Measurements from ENCODE around the gene CCDC13. TPM values are rescaled to one million over a fixed set of nuclear protein-coding genes. Genes with fewer than 3 reads are reported as not detected.

The CCDC13 gene
- total and polyA plus RNA-seq, 4 donors = 0.42 to 2.3 (median 1.0) TPM

GRCh38 chr3:42796332-42796885 is 23.4 kb upstream of the CCDC13 start (continued):
- TF ChIP-seq YY1 (IDR thresholded peaks at IDR 0.05) = no peak

GRCh38 chr3:42795621-42796181 is 22.6 kb upstream of the CCDC13 start:
- H3K9me3 ChIP-seq (ENCODE audit: control insufficient read depth in 4 of 4, low read length in 3 of 4) = no peaks in the 10 kb centered on the region
- no peak for TF ChIP-seq FOXA2 (IDR thresholded peaks at IDR 0.05)
- H3K27ac ChIP-seq (ENCODE audit: low read depth in 1 of 2, low read length in 2 of 2) = no peak overlapping the region
- H3K27me3 ChIP-seq (ENCODE audit: control insufficient read depth in 4 of 4, insufficient read depth in 4 of 4, low read length in 3 of 4) = no peaks in the 10 kb centered on the region
- no peak overlapping the region for H3K9ac ChIP-seq (ENCODE audit: low read depth in 1 of 2, low read length in 2 of 2)
- H3K4me3 ChIP-seq (ENCODE audit: low read depth in 1 of 3, low read length in 3 of 3) = no peak overlapping the region
- DNase-seq (ENCODE audit: low spot score) = no peak
- peaks cover 0 to 8% (median 2%) of the 10 kb centered on the region in 4 donors for H3K4me1 ChIP-seq (ENCODE audit: control insufficient read depth in 4 of 4, insufficient read depth in 4 of 4, low read length in 3 of 4)
- peaks cover 0 to 14% (median 6%) of the 10 kb centered on the region in 4 donors for H3K36me3 ChIP-seq (ENCODE audit: control insufficient read depth in 4 of 4, insufficient read depth in 3 of 4, low read depth in 1 of 4, low read length in 3 of 4)
- 93% methylated on average over 2 of the region's 2 CpGs for WGBS

DNA sequence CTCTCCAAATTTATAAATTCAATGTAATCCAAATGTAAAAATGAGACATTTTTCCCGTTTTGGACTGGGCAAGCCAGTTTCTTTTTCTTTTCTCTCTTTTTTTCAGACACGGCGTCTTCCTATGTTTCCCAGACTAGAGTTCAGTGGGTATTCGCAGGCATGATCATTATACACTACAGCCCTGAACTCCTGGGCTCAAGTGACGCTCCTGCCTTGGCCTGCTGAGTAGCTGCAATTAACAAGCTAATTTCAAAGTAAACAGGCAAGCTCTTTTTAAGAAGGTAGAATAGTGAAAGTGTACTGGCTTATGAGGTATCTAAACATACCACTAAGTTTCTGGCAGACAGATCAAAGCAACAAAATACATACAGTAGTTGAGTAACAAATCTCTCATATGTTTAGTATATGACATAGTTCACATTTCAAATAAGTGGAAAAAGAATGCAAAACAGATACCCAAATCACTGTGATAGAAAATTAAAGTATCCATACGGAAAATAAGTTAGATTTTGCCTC is 17.7 kb upstream of the CCDC13 start:
- peaks cover 4 to 19% (median 8%) of the 10 kb centered on the region in 4 donors for H3K36me3 ChIP-seq (ENCODE audit: control insufficient read depth in 4 of 4, insufficient read depth in 3 of 4, low read depth in 1 of 4, low read length in 3 of 4)
- WGBS = 76% methylated on average over 6 of the region's 6 CpGs
- no peaks in the 10 kb centered on the region for H3K9me3 ChIP-seq (ENCODE audit: control insufficient read depth in 4 of 4, low read length in 3 of 4)
- H3K27ac ChIP-seq (ENCODE audit: low read depth in 1 of 2, low read length in 2 of 2) = no peak overlapping the region
- TF ChIP-seq JUND (IDR thresholded peaks at IDR 0.05) = no peak
- no peak for TF ChIP-seq HNF4G (IDR thresholded peaks at IDR 0.05)
- no peak for TF ChIP-seq YY1 (IDR thresholded peaks at IDR 0.05)
- no peak for TF ChIP-seq RAD21 (IDR thresholded peaks at IDR 0.05)
- TF ChIP-seq FOXA1 (IDR thresholded peaks at IDR 0.05) = no peak
- no peak for TF ChIP-seq SP1 (IDR thresholded peaks at IDR 0.05)
- no peak for TF ChIP-seq TAF1 (conservative IDR thresholded peaks at IDR 0.05)
- no peak for TF ChIP-seq EGR1 (IDR thresholded peaks at IDR 0.05; ENCODE audit: low read depth in 2 of 2)
- TF ChIP-seq ATF3 (IDR thresholded peaks at IDR 0.05) = no peak
- TF ChIP-seq, protein P1, sequence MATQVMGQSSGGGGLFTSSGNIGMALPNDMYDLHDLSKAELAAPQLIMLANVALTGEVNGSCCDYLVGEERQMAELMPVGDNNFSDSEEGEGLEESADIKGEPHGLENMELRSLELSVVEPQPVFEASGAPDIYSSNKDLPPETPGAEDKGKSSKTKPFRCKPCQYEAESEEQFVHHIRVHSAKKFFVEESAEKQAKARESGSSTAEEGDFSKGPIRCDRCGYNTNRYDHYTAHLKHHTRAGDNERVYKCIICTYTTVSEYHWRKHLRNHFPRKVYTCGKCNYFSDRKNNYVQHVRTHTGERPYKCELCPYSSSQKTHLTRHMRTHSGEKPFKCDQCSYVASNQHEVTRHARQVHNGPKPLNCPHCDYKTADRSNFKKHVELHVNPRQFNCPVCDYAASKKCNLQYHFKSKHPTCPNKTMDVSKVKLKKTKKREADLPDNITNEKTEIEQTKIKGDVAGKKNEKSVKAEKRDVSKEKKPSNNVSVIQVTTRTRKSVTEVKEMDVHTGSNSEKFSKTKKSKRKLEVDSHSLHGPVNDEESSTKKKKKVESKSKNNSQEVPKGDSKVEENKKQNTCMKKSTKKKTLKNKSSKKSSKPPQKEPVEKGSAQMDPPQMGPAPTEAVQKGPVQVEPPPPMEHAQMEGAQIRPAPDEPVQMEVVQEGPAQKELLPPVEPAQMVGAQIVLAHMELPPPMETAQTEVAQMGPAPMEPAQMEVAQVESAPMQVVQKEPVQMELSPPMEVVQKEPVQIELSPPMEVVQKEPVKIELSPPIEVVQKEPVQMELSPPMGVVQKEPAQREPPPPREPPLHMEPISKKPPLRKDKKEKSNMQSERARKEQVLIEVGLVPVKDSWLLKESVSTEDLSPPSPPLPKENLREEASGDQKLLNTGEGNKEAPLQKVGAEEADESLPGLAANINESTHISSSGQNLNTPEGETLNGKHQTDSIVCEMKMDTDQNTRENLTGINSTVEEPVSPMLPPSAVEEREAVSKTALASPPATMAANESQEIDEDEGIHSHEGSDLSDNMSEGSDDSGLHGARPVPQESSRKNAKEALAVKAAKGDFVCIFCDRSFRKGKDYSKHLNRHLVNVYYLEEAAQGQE (IDR thresholded peaks at IDR 0.05) = no peak
- no peak for TF ChIP-seq GABPA (IDR thresholded peaks at IDR 0.05 in 1 of 2, conservative IDR thresholded peaks at IDR 0.05 in 1 of 2)
- TF ChIP-seq HNF4A (conservative IDR thresholded peaks at IDR 0.05) = no peak
- TF ChIP-seq, protein P2, sequence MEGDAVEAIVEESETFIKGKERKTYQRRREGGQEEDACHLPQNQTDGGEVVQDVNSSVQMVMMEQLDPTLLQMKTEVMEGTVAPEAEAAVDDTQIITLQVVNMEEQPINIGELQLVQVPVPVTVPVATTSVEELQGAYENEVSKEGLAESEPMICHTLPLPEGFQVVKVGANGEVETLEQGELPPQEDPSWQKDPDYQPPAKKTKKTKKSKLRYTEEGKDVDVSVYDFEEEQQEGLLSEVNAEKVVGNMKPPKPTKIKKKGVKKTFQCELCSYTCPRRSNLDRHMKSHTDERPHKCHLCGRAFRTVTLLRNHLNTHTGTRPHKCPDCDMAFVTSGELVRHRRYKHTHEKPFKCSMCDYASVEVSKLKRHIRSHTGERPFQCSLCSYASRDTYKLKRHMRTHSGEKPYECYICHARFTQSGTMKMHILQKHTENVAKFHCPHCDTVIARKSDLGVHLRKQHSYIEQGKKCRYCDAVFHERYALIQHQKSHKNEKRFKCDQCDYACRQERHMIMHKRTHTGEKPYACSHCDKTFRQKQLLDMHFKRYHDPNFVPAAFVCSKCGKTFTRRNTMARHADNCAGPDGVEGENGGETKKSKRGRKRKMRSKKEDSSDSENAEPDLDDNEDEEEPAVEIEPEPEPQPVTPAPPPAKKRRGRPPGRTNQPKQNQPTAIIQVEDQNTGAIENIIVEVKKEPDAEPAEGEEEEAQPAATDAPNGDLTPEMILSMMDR (IDR thresholded peaks at IDR 0.05; ENCODE audit: low read depth, low read length, missing input control) = no peak
- TF ChIP-seq RXRA (IDR thresholded peaks at IDR 0.05) = no peak
- H3K4me3 ChIP-seq (ENCODE audit: low read depth in 1 of 3, low read length in 3 of 3) = no peak overlapping the region
- peaks cover 5 to 9% (median 8%) of the 10 kb centered on the region in 4 donors for H3K4me1 ChIP-seq (ENCODE audit: control insufficient read depth in 4 of 4, insufficient read depth in 4 of 4, low read length in 3 of 4)
- no peak overlapping the region for H3K9ac ChIP-seq (ENCODE audit: low read depth in 1 of 2, low read length in 2 of 2)
- H3K27me3 ChIP-seq (ENCODE audit: control insufficient read depth in 4 of 4, insufficient read depth in 4 of 4, low read length in 3 of 4) = no peaks in the 10 kb centered on the region
- DNase-seq (ENCODE audit: low spot score) = no peak

All from liver (tissue), 9 donors.